Prostate gland (tissue), 2 donors: Measurements from ENCODE around the gene RGS9. TPM values are rescaled to one million over a fixed set of nuclear protein-coding genes. Genes with fewer than 3 reads are reported as not detected.
A peak's percentile ranks its signal among the peaks of the same experiment; 100 is the strongest.

Experiments
- DNase-seq: peaks from one replicate; pipeline ENCODE4 v3.0.0-alpha.2; 2019; ENCODE audit warnings: low spot score
- H3K27ac ChIP-seq, 2 donors: fragments of 200-600 bp; sonication (generic); 2 replicates each; pipeline ENCODE4 v1.5.1; 2017 to 2019
- H3K27me3 ChIP-seq: fragments of 200-600 bp; sonication (generic); replicated peaks from 2 replicates; pipeline ENCODE4 v1.5.1; 2019; ENCODE audit not compliant: insufficient read depth
- H3K36me3 ChIP-seq, 2 donors: fragments of 200-600 bp; sonication (generic); 1 replicate in 1 of 2; 2 replicates in 1 of 2; pipeline versions ENCODE4 v1.5.1 to v1.8.1; 2017 to 2019
- H3K4me1 ChIP-seq: fragments of 200-600 bp; sonication (generic); replicated peaks from 2 replicates; pipeline ENCODE4 v1.5.1; 2019
- H3K4me3 ChIP-seq, 2 donors: fragments of 200-600 bp; sonication (generic); 2 replicates each; pipeline ENCODE4 v1.5.1; 2017 to 2019
- H3K9me3 ChIP-seq: fragments of 200-600 bp; sonication (generic); 2 replicates; pipeline ENCODE4 v1.5.1; 2017
- POLR2A ChIP-seq: fragments of 450-650 bp; IDR thresholded peaks from one replicate; pipeline ENCODE4 v1.6.1; 2016; ENCODE audit warnings: antibody characterized with exemption, mild to moderate bottlenecking
- POLR2AphosphoS5 ChIP-seq: sonication (generic); formaldehyde crosslinking; IDR thresholded peaks from one replicate; pipeline ENCODE4 v1.6.1; 2017; ENCODE audit warnings: antibody characterized with exemption
- WGBS: methylation state at CpG from one replicate; pipeline ENCODE4 v1.1.5; 2018; 5-methylcytosine and 5-hydroxymethylcytosine counted together
- intact Hi-C: fragments of 100-400 bp; cut with DNase I; formaldehyde crosslinking; loops from one replicate; pipeline ENCODE4 v1.14.2; 2022
- total RNA-seq, 2 donors: library from RNA; depleted of rRNA; stranded (reverse); fragments of >200 nt; gene quantifications; one replicate each; pipeline ENCODE4 v1.1.0, GENCODE V29; 2016
- TF ChIP-seq, protein P1 (sequence below), 4 experiments: fragments of 200-600 bp in 2 of 4; fragments of 450-650 bp in 2 of 4; sonication (generic) in 2 of 4; IDR thresholded peaks; 1 replicate in 3 of 4; 2 replicates in 1 of 4; pipeline ENCODE4 v1.5.1; 2016 to 2019; ENCODE audit warnings: antibody characterized with exemption in 4 of 4, mild to moderate bottlenecking in 2 of 4, moderate library complexity in 2 of 4

The RGS9 gene
- total RNA-seq, 2 donors from 2014 or later, result 7.9 to 9.3 TPM

DNA sequence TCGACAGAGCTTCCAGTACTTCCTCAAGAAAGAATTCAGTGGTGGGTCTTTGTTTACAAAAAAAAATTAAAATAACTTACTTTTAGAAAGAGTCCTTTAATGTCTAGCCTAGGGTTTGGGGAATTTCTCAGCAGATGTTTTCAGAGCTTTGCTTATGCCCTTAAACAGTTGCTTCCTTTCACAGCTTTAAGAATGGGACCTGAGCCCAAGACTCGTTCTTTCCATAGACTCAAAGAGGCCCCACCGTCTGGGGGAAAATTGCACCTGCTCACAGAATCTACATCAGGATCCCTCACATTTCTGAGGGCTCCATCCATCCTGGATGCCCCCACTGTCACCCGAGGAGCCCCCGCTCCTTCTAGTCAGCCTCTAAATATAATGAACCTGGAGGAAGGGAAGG, 60.0 kb downstream of the RGS9 start:
- TF ChIP-seq, protein P1, sequence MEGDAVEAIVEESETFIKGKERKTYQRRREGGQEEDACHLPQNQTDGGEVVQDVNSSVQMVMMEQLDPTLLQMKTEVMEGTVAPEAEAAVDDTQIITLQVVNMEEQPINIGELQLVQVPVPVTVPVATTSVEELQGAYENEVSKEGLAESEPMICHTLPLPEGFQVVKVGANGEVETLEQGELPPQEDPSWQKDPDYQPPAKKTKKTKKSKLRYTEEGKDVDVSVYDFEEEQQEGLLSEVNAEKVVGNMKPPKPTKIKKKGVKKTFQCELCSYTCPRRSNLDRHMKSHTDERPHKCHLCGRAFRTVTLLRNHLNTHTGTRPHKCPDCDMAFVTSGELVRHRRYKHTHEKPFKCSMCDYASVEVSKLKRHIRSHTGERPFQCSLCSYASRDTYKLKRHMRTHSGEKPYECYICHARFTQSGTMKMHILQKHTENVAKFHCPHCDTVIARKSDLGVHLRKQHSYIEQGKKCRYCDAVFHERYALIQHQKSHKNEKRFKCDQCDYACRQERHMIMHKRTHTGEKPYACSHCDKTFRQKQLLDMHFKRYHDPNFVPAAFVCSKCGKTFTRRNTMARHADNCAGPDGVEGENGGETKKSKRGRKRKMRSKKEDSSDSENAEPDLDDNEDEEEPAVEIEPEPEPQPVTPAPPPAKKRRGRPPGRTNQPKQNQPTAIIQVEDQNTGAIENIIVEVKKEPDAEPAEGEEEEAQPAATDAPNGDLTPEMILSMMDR (IDR thresholded peaks at IDR 0.05), result no peak
- TF ChIP-seq POLR2A (no peak), POLR2AphosphoS5 (no peak)
- intact Hi-C loops, result loop anchor here (10.0 kb wide), 1 partner anchor 232 kb away; no protein-coding TSS in a partner anchor
- no peak for DNase-seq
- WGBS, result 74% methylated on average over 5 of the region's 5 CpGs
- Histone ChIP-seq H3K27me3 (no peaks in the 10 kb centered on the region), H3K27ac (no peak overlapping the region), H3K9me3 (no peaks in the 10 kb centered on the region), H3K4me1 (no peaks in the 10 kb centered on the region), H3K4me3 (no peak overlapping the region), H3K36me3 (no peaks in the 10 kb centered on the region)

DNA sequence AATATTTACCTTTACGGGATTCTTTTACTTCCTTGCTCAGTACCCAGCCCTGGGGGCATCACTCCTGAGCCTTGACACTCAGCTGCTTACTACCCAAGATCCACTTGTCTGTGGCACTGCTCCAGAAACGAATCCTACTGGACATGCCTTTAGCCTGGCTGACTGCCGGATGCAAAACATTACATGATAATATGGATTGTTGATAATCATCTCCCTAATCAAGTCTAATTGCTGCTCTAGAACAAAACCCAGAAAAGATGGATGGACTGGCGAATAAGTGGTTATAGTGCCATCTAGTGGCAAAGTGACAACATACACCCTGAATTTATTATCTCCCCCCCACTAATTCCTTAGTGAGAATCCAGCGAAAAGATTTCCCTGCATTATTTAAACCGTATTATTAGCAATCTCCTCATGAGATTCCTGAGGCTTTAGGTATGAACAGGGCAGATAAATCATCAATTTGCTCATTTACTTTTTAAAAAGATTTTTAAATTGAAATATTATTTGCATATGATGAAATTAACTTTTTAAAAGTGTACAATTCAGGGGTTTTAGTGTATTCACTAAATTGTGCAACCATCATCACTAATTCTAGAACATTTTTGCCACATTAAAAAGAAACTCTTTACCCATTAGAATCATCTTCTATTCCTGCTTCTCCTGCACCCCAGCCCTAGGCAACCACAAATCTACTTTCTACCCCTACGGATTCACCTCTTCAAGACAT, 61.6 kb downstream of the RGS9 start:
- 18% methylated on average over 7 of the region's 7 CpGs for WGBS
- Histone ChIP-seq H3K36me3 (no peaks in the 10 kb centered on the region), H3K27me3 (no peaks in the 10 kb centered on the region), H3K4me3 (no peak overlapping the region), H3K27ac (no peak overlapping the region), H3K4me1 (no peaks in the 10 kb centered on the region), H3K9me3 (no peaks in the 10 kb centered on the region)
- TF ChIP-seq POLR2AphosphoS5 (no peak), POLR2A (no peak)
- TF ChIP-seq, protein P1 (IDR thresholded peaks at IDR 0.05), result peak; percentile 43 to 89 (median 75)
- peak; percentile 6 for DNase-seq
- intact Hi-C loops, result loop anchor here (10.0 kb wide), 1 partner anchor 234 kb away; no protein-coding TSS in a partner anchor

DNA sequence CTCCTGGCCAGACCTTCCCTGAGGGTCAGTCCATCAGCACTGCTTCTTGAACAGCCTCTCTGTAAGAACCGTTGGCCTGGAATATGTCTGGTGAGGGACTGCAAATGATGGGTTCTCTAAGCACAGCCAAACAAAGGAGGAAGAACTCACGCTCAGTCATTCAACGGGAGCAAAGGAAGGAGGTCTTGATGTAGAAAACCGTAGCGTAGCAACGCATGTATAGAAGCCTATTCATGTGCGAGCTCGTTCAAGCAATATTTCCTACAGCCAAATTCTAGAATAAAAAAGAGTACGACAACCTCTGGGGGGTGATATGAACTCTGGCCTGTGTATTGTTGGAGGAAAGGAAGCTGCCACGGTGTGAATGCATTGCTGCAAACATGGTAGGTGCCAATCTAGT, 64.2 kb downstream of the RGS9 start:
- no peaks in the 10 kb centered on the region for H3K4me1 ChIP-seq
- H3K4me3 ChIP-seq, result no peak overlapping the region
- no peaks in the 10 kb centered on the region for H3K27me3 ChIP-seq
- no peak overlapping the region for H3K27ac ChIP-seq
- intact Hi-C loops, result no loop called here
- TF ChIP-seq POLR2AphosphoS5, result no peak
- TF ChIP-seq, protein P1 (IDR thresholded peaks at IDR 0.05), result no peak
- WGBS, result 84% methylated on average over 10 of the region's 10 CpGs
- no peak for DNase-seq
- H3K36me3 ChIP-seq, result no peaks in the 10 kb centered on the region
- H3K9me3 ChIP-seq, result no peaks in the 10 kb centered on the region

DNA sequence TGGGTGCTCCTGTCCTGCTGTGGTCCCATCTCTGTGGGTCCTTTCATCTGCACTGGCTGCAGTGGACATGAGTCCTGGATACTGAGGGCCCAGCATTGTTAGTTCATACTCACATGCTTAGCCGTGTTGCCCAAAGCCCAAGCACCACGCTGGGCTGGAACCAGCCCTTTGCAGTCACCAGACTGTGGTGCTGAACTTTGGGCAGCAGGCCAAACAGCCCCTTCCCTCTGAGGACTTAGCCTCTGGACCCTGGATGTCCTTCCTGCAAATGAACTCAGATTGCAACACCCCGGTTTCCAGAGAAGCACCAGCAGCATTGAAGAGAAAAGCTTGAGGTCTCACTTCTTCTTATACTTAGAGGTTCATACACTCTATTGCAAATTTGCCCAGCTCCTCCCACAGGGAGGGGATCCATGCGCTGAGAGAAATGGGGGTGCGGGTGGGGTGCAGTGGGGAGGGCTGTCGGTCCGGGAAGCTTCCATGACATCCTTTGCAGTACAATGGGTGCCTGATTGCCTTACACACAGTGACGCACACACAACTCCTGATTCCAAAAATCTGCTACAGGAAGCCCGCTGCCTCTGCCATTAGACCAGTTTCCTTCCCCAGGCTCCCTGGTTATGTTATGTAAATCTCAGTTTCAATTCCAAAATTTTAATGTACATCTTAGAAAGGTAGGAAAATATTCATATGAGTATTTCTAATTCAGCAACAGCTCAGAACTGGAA, 65.8 kb downstream of the RGS9 start:
- no peak for DNase-seq
- intact Hi-C loops, result no loop called here
- Histone ChIP-seq H3K9me3 (no peaks in the 10 kb centered on the region), H3K27me3 (no peaks in the 10 kb centered on the region), H3K4me3 (no peak overlapping the region), H3K4me1 (no peaks in the 10 kb centered on the region), H3K36me3 (no peaks in the 10 kb centered on the region), H3K27ac (no peak overlapping the region)
- 78% methylated on average over 9 of the region's 9 CpGs for WGBS
- TF ChIP-seq, protein P1 (IDR thresholded peaks at IDR 0.05), result no peak
- no peak for TF ChIP-seq POLR2AphosphoS5
